OCI-LY1 (cell line): ENCODE data around the gene USP40.

Experiments used
- H2AFZ ChIP-seq: fragments of 200-600 bp; sonication (generic), shearing (Covaris generic); 2 replicates; pipeline ENCODE4 v1.6.0; 2014; ENCODE audit warnings: antibody characterized with exemption, mild to moderate bottlenecking, low read length
- H3F3A ChIP-seq: fragments of 200-600 bp; sonication (generic), shearing (Covaris generic); 2 replicates; pipeline ENCODE4 v1.6.0; 2014; ENCODE audit warnings: mild to moderate bottlenecking, antibody characterized with exemption, low read length, moderate library complexity; ENCODE audit not compliant: insufficient read depth
- H3K27ac ChIP-seq: fragments of 200-600 bp; sonication (generic); 2 replicates; pipeline ENCODE4 v1.5.1; 2014; ENCODE audit warnings: low read length, mixed run types, mild to moderate bottlenecking, low read depth; ENCODE audit not compliant: poor library complexity, severe bottlenecking
- H3K27me3 ChIP-seq: fragments of 200-600 bp; sonication (generic); 2 replicates; pipeline ENCODE4 v1.6.0; 2014; ENCODE audit warnings: antibody characterized with exemption, mild to moderate bottlenecking, low read length, moderate library complexity; ENCODE audit not compliant: insufficient read depth
- H3K36me3 ChIP-seq: fragments of 200-600 bp; sonication (generic); 2 replicates; pipeline ENCODE4 v1.6.1; 2014; ENCODE audit warnings: mild to moderate bottlenecking, antibody characterized with exemption, low read length, moderate library complexity, mixed read lengths; ENCODE audit not compliant: insufficient read depth
- H3K4me1 ChIP-seq: fragments of 200-600 bp; sonication (generic); 2 replicates; pipeline ENCODE4 v1.5.1; 2014; ENCODE audit warnings: mild to moderate bottlenecking, low read length, moderate library complexity; ENCODE audit not compliant: insufficient read depth, severe bottlenecking
- H3K4me2 ChIP-seq: fragments of 200-600 bp; sonication (generic), shearing (Covaris generic); 2 replicates; pipeline ENCODE4 v1.6.1; 2014; ENCODE audit warnings: low read length
- H3K4me3 ChIP-seq: fragments of 200-600 bp; sonication (generic); 2 replicates; pipeline ENCODE4 v1.5.1; 2014; ENCODE audit warnings: low read length, low read depth, mild to moderate bottlenecking, mixed read lengths; ENCODE audit not compliant: poor library complexity, severe bottlenecking
- H3K79me2 ChIP-seq: fragments of 200-600 bp; shearing (Covaris generic); 2 replicates; pipeline ENCODE4 v1.6.1; 2016; ENCODE audit warnings: mixed run types, low read length, mixed read lengths; ENCODE audit not compliant: insufficient read depth
- H3K9ac ChIP-seq: fragments of 200-600 bp; sonication (generic), shearing (Covaris generic); 2 replicates; pipeline ENCODE4 v1.6.1; 2014; ENCODE audit warnings: mild to moderate bottlenecking, low read length, mixed read lengths
- H3K9me2 ChIP-seq: fragments of 200-600 bp; sonication (generic), shearing (Covaris generic); 2 replicates; pipeline ENCODE4 v1.6.1; 2014; ENCODE audit warnings: low read depth, mild to moderate bottlenecking, low read length, mixed read lengths
- H3K9me3 ChIP-seq: fragments of 200-600 bp; shearing (Covaris generic); 2 replicates; pipeline ENCODE4 v1.6.1; 2014; ENCODE audit warnings: low read length, mixed read lengths
- H4K20me1 ChIP-seq: fragments of 200-600 bp; sonication (generic), shearing (Covaris generic); 2 replicates; pipeline ENCODE4 v1.6.0; 2016; ENCODE audit warnings: mild to moderate bottlenecking, low read length; ENCODE audit not compliant: insufficient read depth
- CTCF ChIP-seq: fragments of 200-600 bp; sonication (generic), shearing (Covaris generic); IDR thresholded peaks from 2 replicates; pipeline ENCODE4 v1.5.1; 2017; ENCODE audit warnings: mild to moderate bottlenecking, antibody characterized with exemption, low read length, moderate library complexity, mixed read lengths
- EZH2 ChIP-seq: fragments of 200-600 bp; sonication (generic), shearing (Covaris generic); IDR thresholded peaks from 2 replicates; pipeline ENCODE4 v1.8.0; 2017; ENCODE audit warnings: borderline replicate concordance, mixed run types, mild to moderate bottlenecking, antibody characterized with exemption, low read length, moderate library complexity, mixed read lengths

Gene USP40

GRCh38 chr2:233463586-233463985 is 103.0 kb downstream of the USP40 start:
- Histone ChIP-seq H3K4me2 (no peak overlapping the region), H3K27me3 (no peaks in the 10 kb centered on the region), H3K27ac (no peak overlapping the region), H3K9ac (no peak overlapping the region), H3F3A (no peaks in the 10 kb centered on the region), H3K36me3 (peaks cover 9% of the 10 kb centered on the region; the same call in 1 of the 2 replicates), H3K9me2 (no peaks in the 10 kb centered on the region), H2AFZ (no peak overlapping the region), H3K79me2 (no peaks in the 10 kb centered on the region), H3K4me1 (no peaks in the 10 kb centered on the region), H3K4me3 (no peak overlapping the region), H4K20me1 (no peaks in the 10 kb centered on the region), H3K9me3 (no peaks in the 10 kb centered on the region)
- no peak for TF ChIP-seq EZH2
- TF ChIP-seq CTCF = no peak

DNA sequence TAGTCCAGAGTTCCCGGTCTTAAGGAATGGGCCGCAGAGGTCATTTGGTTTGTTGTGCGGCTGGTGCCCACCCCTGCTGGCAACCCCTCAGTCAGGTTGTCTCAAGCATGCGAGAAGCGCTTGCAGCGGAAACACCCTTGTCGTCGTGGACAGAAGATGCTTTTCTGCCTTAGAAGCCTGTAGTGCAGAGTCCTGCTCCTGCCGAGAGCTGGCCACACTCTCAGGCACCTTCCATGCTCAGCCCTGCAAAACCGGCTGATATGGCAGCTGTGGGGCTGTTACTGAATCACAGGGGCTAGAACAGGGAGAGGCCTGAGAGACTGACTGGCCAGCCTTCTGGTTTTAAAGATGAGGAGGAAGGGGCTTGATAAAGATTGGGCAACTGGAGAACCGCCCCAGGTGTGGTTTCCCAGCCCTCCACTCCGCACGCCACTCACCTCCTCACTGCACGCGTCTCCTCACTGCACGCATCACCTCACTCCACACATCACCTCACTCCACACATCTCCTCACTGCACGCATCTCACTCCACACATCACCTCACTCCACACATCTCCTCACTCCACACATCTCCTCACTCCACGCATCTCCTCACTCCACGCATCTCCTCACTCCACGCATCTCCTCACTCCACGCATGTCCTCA is 103.6 kb downstream of the USP40 start:
- no peaks in the 10 kb centered on the region for H3K79me2 ChIP-seq
- no peaks in the 10 kb centered on the region for H3K4me1 ChIP-seq
- no peak overlapping the region for H2AFZ ChIP-seq
- no peaks in the 10 kb centered on the region for H3K9me3 ChIP-seq
- H3K4me2 ChIP-seq = no peak overlapping the region
- H3K9me2 ChIP-seq = no peaks in the 10 kb centered on the region
- no peak overlapping the region for H3K27ac ChIP-seq
- H3K9ac ChIP-seq = no peak overlapping the region
- TF ChIP-seq EZH2 = no peak
- TF ChIP-seq CTCF = no peak
- no peaks in the 10 kb centered on the region for H4K20me1 ChIP-seq
- peaks cover 9% of the 10 kb centered on the region; the same call in 1 of the 2 replicates for H3K36me3 ChIP-seq
- H3K4me3 ChIP-seq = no peak overlapping the region
- H3K27me3 ChIP-seq = no peaks in the 10 kb centered on the region
- no peaks in the 10 kb centered on the region for H3F3A ChIP-seq

- Histone ChIP-seq H3K9me2 (no peaks in the 10 kb centered on the region), H3F3A (no peaks in the 10 kb centered on the region), H3K79me2 (no peaks in the 10 kb centered on the region), H4K20me1 (no peaks in the 10 kb centered on the region), H2AFZ (no peak overlapping the region), H3K9me3 (no peaks in the 10 kb centered on the region), H3K9ac (no peak overlapping the region), H3K36me3 (peaks cover 9% of the 10 kb centered on the region; the same call in 1 of the 2 replicates), H3K4me2 (no peak overlapping the region), H3K4me3 (no peak overlapping the region), H3K4me1 (no peaks in the 10 kb centered on the region), H3K27me3 (no peaks in the 10 kb centered on the region), H3K27ac (no peak overlapping the region)
- no peak for TF ChIP-seq CTCF
- no peak for TF ChIP-seq EZH2
Observed at GRCh38 chr2:233462202-233462785, 104.3 kb downstream of the USP40 start.
